ENCODE data around the gene KCNC2.
"Not testable (repeated sequence)": the region's sequence is repeated elsewhere in the genome, so short reads cannot be mapped to it uniquely, and the experiment has no call there.

KCNC2 gene

DNA sequence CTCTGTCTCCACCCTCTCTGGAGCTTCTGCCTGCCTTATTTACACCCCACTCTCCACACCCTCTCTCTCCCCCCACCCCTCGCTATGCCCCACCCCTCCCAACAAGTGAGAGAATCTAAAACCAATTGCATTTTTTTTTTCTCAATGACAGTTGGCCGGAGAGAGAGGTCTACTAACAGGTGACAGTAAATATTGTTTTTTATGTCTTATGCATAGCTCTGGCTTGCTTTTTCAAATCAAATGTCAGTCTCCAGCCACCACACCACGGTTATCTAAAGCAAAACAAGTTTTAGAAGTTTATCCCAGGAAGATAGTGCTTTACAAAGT is at the start of gene KCNC2:
TSS of gene KCNC2 (minus strand) at position 28 of the 327 bp plus-strand sequence.
- no peak for DNase-seq

DNA sequence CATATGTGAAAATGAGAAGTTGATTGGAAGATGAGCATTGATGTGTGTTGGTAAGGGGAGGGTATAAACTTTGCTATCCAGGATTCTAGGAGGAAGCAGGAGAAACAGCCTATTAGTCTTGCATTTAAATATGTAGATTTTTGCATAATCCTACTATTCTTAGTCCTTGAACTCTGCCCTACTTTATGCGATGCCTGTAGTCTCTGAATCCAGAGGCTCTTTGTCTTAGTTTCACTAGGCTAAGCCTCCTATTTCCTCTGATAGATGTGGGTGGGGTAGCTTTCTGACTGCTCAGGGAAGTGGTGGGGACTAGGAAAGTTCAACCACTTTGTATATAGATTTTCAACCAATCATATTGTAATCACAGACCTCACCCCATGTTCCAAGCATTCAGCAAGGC is 49.5 kb upstream of the KCNC2 start:
- no peak for DNase-seq

DNA sequence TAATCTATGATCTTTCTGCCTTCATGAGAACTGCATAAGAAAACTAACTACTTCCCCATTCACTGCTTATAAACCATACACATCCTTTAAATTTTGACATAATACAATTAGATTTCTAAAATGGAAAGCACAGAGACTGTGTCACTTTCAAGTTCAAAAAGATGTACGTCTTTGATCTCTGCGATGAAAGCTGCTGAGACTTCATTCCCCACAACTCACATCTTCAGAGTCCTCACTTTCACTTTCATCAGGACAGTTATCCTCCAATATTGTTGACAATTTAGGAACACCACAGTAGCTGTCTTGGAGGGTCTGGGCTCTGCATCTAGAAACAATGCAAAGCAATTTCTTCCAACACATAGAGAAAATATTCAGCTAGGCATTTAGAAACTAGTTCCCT is 47.9 kb upstream of the KCNC2 start:
- DNase-seq = no peak

DNA sequence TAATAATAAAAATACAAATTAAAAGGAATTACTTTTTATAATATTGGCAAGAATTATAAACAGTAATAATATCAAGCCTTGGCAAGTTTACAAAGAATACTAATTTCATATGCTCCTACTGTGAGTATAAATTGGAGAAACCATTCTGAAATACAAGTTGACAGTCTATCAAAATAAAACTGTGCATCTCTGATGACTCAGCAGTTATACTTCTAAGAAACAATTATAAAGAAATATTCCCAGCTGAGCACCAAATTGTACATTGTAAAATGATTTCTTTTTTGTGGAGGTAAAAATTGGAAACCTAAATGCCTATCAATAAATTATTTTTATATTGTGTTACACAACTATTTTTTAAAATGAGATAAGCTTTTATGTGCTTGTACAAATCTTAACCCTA is 35.5 kb upstream of the KCNC2 start:
- no peak for DNase-seq

DNA sequence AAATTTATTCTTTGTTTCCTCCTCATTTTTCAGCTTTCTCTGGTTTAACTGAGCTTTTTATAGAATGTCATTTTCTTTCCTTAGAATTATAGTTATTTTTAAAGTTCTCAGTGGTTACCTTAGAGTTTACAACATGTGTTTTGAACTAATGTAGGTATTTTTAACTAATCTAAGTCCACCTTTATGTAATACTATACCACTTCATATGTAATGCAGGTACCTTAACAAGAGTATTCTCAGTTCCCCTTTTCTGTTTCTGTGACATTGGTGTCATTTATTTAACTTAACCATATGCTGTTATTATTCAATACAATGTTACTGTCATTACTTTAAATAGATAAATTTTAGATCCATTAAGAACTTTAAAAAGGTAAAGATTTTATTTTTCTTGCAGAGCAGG is 30.3 kb upstream of the KCNC2 start:
- no peak for DNase-seq

DNA sequence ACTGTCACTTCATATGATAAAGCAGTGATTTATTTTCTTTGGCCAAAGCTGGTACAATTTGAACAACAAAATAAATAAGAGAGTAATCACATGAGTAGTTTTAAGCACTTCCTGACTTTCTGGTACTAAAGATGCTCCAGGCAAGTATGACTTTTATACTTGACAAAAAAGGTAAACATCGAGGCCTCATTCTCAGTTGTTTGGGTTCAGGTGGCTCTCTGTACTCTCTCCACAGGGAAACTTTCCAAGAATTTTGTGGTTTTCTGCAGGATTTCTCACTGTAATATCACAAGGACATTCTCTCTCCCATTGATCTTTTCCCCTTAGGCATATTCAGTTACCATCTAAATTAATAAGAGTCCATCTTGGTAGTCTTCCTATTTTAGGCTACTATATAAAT is 26.6 kb upstream of the KCNC2 start:
- DNase-seq = no peak

DNA sequence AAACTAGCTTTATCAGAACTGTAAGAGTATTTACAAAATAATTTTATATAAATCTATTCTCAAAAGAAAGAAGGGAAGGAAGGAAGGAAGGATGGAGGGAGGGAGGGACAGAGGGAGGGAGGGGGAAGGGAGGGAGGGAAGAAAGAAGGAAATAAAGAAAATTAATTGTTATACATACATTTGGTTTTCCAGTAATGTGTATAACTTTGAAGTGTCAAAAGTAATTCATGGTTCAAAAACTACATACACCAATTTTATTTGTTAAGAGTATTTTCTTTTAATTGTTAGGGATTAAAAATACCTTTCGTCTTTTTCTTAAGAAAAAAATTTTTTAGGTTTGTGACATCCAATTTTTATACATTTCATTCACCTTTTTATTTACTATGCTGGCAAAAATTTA is 17.5 kb upstream of the KCNC2 start:
- no peak for DNase-seq

DNA sequence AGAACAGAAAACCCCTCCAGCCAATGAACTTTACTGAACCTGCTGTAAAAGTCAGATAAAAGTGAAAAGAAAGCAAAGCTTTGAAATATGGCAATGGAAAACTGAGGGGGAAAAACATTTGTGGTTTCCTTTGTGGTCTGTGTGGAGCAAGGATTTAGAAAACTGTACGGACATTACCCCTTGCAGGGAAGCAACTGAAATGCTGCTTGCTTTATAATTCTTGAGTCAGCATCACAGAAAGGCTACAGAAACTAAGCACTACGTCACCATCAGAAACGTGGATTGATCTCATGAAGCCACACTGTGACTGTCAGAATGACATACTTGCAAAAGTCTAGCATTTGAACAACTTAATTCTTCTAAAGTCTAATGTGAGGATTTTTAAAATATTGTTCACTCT is 2.4 kb upstream of the KCNC2 start:
- DNase-seq = peak; percentile 6 to 33 (median 13)

DNA sequence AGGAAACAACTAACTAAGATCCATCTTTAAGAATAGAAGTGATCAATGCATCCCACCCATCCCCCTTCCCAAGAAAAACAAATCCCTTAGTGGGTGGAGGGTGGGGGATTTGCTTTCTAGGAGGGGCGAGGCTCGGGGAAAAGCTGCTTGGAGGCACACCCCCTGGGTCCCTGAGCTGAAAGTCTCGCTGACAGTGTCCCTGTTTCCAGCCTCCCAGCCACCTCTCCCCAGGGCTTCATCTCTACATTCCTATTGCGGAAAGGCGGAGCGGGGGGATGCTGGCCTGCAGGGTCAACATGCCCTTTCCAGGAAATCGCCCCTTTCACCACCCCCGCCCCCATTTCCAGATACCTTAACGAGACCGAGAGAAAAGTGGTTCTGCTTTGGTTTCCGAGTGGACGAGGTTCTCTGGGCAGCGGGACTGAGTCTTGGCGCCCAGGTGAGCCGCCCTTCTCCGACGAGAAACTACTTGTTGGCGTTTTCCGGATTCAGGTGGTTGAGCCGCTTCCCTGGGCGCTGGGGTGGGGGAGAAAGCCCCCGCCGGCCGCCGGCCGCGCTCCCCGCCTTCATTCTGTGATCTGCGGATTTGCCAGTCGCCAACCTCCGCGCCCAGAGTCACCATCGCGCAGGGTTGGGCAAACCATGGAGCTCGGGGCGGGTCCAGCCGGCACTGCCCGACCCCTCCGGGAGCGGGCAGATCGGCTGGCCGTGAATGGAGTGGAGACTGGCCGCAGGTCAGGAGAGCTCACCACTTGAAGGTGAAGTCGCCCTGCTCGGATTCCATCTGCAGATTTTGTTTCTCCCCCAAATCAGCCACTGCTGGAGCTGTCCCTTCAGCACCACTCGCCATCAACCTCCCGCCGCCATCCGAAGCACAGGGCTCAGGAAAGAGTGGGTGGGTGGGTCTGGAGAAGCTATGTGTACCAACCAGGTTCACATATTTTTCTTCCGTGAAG is 505 bp downstream of the KCNC2 start:
- peak in 2 of 3 donors; percentile 5 to 26 for DNase-seq

DNA sequence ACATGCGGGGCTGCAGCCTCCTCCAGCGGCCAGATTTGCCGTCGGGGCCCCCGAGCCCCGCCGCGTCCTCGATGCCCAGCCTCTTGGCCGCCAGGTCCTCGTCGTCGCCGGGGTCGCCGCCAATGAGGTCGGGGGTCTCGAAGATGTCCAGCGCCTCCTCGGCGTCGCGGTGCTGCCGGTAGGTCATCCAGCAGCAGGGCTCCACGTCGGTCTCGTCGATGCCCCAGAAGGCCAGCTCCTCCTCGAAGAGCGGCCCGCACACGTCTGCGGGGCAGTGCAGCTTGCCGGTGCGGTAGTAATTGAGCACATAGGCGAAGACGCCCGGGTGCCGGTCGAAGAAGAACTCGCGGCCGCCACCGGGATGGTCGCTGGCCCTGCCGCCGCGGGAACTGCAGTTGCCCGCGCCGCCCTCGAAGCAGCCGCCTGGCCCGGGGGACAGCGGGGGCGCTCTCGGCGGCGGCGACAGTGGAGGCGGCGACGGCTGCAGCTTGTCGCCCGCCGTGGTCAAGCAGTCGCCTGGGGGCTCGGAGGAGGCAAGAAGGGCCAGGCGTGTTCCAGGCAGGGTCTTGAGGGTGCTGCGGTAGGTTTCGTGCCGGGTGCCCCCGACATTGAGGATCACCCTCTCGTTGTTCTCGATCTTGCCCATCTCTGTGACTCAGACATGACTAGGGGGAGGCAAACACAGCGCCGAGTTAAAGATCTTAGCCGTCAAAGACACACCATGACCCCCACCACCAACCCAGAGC is 2.1 kb downstream of the KCNC2 start:
- DNase-seq = no peak

DNA sequence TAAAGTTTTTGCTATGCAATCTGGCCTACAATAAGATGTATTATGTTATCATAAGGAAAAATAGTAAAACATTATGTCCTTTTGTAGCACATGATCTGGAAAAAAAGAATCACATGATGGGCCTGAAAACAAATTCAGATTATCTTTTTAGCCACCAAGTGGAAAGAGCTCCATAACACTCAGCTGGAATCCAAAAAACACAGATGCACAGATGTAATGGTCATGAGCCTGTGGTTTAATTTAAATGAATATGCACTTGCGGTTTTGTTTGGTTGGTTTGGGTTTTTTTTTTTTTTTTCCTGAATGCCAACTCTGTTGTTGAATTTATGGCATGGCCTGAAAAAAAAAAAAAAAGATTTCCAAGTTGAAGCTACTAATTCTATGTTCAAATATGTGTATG is 4.1 kb downstream of the KCNC2 start:
- DNase-seq = no peak

DNA sequence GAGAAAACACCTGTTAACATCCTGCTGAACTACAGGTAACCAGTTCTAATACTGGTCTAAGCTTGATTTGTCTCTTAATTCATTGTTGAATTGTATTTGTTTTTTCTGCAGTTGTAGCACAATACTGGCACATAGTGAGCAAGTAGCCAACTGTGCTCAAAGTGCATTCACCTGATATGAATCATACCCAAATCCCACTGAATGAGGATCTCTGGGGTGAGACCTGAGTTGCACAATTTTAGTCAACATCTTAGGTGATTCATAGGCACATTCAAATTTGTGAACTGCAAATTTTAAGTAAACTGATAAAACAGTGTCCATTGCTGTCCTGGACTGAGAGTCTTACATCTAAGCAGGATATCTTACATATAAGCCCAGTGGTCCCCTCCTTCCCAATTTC is 12.8 kb downstream of the KCNC2 start:
- no peak for DNase-seq

DNA sequence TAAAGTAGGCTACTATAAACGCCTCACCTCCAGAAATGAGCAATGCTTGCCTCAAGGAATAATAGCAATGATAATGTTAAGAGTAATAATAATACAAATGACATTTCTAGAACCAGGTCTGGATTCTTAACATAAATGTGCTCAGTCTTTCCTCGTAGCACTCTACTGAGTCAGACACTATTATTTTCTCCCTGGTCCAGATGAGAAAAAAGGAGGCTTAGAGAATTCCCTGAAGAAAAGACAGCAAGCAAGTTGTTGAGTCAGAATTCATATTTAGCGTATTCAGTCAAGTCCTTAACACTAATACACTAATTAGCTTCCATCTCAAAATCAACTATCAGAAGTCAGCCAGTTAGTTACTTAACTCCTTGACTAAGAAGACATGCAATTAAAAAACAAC is 13.2 kb downstream of the KCNC2 start:
- DNase-seq = no peak

DNA sequence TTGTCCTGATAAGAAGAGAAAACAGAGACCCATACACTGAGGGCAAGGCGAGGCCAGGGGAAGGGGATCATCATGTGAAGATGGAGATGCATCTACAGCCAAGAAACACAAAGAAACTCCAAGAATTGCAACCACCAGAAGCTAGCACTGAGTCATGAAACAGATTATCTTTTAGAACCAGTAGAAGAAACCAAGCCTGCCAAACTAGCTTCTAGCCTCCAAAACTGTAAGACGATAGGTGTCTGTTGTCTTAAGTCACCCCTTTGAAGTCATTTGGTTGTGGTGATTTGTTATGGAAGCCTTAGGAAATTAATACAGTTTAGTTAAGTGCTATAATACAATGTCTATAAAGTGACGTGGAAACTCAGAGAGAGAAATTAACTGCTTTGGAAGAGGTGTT is 15.4 kb downstream of the KCNC2 start:
- no peak for DNase-seq

DNA sequence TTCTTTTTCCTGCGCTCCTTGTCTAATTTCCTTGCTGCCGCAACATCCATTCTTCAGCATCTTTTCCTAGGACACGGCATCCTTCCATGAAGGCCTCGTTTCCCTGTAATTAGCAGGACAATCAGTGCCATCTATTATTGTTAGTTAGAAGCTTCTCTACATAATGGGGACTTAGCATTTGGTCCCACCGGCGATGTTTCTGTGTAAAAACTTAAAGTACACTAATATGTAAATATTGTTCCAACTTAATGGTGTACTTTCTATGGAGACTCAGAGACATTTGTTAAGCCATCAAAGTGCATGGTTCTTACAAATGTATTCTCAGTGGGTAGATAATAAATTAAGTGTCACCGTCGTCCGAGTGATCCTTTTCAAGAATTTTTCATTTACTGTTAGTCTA is 17.4 kb downstream of the KCNC2 start:
- DNase-seq = no peak

DNA sequence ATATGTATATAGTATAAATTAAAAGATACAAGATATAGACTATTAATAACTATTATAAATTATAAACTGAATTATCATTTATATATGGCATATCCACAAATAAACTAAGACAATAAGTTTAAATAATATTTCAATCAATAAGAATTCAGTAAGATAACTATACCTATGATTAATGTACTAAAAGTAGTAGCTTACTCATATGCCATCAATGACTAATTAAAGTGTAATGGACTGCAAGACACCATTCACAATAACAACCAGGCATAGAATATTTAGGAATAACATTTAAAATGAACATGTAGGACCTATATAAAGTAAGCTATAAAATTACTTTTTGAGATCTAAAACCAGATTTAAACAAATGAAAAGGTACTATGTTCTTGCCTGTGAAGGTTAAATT is 18.8 kb downstream of the KCNC2 start:
- no peak for DNase-seq

DNA sequence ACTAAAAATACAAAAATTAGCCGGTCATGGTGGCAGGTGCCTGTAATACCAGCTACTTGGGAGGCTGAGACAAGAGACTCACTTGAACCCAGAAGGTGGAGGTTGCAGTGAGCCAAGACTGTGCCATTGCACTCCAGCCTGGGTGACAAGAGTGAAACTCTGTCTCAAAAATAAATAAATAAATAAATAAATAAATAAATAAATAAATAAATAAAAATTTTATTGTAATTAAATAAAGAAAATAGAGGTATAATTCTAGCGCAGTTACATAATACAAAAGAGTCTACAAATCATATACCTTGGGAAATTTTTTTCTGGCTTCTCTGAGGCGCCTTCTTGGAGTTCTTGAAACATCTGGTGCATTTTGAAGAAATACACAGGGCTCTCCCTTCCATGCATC is 23.8 kb downstream of the KCNC2 start:
- DNase-seq = not testable (repeated sequence)

DNA sequence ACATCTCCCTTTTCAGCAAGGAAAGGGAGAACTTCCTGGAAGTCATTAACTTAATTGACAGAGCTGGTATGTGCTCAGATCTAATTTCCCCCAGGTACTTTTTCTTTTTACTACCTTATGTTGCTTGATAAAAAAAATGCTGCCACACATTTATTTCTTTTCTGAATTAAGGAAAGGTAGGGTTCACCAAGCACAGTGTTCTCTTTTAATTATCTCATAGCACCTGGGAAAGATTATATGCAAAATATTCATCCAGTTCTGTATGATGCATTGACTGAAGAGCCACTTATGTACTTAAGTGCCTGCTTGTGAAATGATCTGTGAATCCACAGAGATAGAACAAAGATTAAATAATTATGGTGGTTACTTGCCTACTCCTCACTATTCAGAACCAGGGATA is 25.1 kb downstream of the KCNC2 start:
- no peak for DNase-seq

DNA sequence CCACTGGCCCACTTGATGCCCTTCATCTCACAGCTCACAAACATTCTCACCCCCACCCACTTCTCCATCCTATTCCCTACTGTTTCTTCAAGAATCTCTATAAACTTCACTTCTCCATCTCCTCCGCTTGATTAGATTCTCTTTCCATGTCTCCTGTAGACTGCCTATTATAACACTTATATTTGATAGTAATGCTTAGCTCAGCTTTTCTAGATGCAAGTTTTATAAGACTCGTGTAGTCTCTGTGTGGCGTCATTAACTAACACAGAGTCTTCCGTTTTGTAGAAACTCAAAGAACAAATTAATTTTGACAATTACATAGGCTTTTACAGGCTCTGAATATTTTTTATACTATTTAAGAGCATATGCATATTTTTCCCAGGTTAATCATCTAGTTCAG is 25.7 kb downstream of the KCNC2 start:
- DNase-seq = no peak

DNA sequence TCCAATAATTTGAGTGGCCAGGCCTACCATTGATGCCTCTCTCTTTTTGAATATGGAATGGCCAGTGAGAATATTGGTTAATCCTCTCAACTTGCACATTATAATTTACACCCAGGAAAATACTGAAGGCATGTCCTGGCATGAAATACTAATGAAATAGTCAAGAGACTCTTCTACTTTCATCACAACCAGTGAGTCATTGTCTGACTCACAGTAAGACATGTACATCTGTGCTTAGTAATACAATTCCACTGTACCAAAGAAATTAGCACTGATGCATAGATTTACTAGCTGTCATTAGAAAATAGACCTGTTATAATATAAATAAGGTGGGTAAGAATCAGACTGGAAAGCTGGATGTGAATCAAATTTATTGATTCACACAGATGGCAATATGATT is 31.6 kb downstream of the KCNC2 start:
- peak; percentile 35 to 71 (median 64) for DNase-seq

DNA sequence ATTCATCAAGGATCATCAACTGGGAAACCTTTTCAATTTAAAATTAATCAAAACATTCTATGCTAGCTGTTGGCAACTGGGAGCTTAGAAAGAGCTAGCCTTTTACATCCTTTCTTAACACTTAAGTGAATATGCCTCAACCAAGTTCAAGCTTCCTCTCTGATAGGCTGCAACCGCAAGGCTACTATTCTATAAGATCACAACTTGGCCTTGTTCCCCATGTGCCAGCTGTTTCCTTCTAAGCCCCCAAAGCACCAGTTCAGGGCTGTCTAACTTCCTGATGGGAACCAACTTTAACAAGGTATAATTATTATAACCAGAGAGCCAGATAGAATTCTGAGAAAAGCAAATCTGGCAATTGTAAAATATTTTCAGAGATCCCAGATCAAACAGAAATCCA is 37.0 kb downstream of the KCNC2 start:
- no peak for DNase-seq

DNA sequence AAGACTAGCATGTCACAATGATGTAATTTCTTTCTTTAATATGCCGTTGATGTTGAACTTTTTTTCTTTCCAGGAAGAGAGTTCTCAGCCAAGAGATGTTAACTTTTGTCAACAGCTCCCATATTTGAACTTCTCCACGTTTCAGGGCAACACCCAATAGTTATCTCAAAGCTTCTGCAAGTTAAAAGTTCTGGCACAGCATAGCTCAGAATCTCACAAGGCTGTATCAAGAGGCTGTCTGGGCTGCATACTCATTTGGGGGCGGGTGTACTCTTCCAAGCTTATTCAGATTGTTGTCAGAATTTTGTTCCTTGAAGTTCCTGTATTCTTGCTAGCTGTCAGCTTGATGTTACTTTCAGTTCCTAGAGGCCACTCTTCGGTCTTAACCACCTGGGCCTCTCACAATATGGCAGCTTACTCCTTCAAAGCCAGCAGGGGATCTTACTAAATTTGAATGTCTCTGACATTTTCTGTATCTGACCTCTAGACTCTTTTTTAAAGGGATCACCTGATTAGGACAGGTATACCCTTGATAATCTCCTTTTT is 38.9 kb downstream of the KCNC2 start:
- peak in 1 of 3 donors; percentile 17 for DNase-seq

DNA sequence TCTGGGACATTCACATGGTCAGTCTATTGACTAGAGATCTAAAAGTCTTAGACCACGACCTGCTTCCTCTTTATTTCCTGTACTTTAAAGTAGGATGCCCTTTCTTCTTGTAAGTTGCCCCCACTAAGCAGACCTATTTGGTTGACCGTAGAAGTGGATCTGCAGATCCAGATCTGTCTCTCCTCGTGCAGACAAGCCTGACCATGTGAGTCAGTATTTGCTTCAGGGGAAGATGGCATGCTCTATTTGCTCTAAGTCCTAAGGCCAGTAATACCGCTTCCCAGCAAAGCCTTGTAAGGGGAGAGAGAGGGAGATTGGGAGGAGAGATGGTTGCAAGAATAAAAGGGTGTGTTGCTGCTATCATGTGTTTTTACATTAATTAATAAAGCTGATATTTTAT is 46.8 kb downstream of the KCNC2 start:
- DNase-seq = no peak

DNA sequence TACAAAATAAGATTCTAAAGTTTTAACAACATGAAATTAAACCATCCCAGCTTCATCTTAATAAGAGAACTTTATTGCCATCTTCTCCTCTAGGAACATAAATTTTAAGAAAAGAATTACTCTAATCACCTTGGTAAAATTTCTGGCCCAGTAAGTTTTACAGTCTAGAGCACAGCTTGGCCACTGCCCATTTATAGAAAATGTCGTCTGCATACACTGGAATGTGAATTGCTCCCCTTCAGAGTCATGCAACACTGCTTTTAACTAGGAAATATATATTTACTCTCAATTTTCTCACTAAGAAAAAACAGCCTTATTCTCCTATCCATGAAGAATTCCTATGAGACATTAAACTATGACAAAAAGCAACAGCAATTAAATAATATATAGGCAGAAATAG is 48.2 kb downstream of the KCNC2 start:
- no peak for DNase-seq
